HG02588 (cell line): ENCODE measurements around the gene SMARCD1.

ENCODE experiments used
- ATAC-seq: cut with Tn5 transposase; IDR thresholded peaks from one replicate; pipeline ENCODE4 v1.9.1; 2021; ENCODE audit warnings: mild to moderate bottlenecking, moderate library complexity; ENCODE audit not compliant: unreplicated experiment

The SMARCD1 gene

DNA sequence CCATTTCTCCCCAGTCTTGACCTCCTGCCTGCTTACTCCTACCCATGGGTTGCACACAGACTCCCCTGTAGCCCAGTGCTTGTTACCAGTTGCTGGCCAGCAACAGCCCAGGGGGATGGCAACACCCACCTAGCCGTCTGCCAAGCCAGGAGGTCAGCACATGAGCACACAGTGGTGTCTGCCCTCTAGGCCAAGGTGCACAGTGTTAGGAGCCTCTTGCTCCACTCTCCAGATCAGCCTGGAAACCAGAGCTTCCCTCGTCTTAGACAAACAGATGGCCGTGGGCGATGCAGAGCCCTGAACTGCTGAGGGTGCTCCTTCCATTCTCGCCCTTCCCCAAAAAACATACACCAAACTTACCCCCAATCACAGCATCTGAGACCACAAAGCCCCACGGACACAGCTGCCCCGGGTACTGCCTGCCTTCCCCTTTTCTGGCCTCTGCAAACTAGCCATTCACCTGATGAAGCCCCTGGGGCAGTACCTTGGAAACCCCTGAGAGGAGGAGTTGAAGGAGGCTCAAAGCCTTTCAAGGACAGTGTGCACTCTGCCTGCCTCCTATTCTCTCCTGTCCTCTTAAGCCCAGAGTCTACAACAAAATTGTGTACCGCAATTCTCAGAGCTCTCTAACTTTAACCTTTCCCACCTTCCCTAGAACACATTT is 17.6 kb downstream of the SMARCD1 start:
- ATAC-seq: no peak

GRCh38 chr12:50103351-50103750 is 18.2 kb downstream of the SMARCD1 start:
- no peak for ATAC-seq

GRCh38 chr12:50103767-50104321 is 18.7 kb downstream of the SMARCD1 start, which contains the start of gene GPD1:
Gene GPD1, plus strand, starts transcription at chr12:50104008. Its CDS starts 43 bp downstream, at chr12:50104051.
- ATAC-seq: no peak

GRCh38 chr12:50104417-50105366 is 19.6 kb downstream of the SMARCD1 start:
- no peak for ATAC-seq

DNA sequence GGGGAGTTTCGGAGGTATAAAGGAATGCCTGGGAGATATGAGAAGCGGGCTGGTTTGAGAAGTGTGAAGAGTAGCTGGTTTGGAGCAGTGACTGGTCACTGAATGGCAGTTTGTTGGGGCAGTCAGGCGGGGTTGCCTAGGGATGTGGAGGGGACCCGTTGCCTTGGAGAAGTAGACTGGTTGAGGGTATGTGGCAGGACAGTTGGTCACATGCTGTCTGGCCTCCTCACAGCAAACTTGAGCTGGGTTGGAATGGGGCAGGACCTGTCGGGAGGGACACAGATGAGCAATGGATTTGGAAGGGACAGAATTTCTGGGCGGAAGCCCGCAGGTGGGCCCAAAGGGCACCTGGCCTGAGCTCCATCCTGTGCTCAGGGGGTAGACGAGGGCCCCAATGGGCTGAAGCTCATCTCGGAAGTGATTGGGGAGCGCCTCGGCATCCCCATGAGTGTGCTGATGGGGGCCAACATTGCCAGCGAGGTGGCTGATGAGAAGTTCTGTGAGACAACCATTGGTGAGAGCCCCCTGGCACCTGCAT is 20.8 kb downstream of the SMARCD1 start:
- no peak for ATAC-seq

DNA sequence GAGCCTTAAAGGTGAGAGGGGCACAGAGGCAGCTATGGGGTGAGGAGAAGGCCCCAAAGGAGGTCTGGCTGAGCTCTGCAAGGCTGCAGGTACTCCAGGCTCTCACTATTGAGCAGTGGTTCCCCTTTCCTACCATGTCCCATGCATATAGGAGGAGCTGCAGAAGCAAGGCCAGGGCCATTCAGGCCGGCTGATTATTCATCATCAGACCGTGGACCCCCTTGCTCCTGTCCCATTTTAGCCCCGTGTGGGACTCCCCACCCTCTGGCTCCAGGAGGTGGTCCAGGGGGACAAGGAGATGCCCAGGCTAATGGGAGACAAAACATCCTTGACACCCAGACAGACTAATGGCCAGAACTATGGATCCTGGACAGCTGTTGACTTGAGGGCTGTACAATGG is 21.8 kb downstream of the SMARCD1 start:
- no peak for ATAC-seq

- ATAC-seq: no peak
Observed at GRCh38 chr12:50107416-50108268, 22.5 kb downstream of the SMARCD1 start.

GRCh38 chr12:50109319-50109718 is 24.2 kb downstream of the SMARCD1 start:
- no peak for ATAC-seq

GRCh38 chr12:50110127-50110761 is 25.1 kb downstream of the SMARCD1 start:
- ATAC-seq: no peak

DNA sequence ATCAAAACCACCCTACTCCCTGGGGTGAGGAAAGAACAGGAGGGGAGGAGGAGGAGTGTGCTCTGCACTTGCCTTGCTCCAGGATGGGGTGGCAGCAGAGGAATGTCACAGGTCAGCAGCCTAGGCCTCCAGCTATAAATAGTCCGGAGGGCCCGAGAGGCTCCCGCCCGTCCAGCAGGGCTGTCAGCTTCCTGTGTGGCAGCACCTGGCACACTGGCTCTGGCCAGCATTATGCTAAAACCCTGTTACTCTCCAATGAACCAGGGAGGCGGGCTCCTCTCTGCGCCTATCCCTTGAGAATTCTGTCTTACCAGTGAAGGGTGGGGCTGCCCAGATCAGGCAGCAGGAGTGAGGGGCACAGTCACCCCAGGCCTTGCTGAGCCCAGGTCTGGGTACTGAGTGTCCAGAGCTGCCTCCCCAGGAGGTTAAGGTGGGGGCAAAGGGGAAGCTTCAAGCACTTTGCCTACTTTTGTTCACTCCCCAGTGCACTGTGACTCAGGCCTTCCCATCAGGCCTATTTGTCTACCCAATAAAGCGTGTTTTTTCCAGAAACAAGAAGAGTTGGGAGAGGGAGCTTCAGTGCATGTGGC is 25.7 kb downstream of the SMARCD1 start:
- ATAC-seq: no peak

- ATAC-seq: peak; percentile 6
Observed at GRCh38 chr12:50111395-50111692, 26.2 kb downstream of the SMARCD1 start.

GRCh38 chr12:50111693-50112455 is 26.7 kb downstream of the SMARCD1 start, which contains the start of gene COX14:
Gene COX14, plus strand, starts transcription at chr12:50112236. Its CDS starts 7,808 bp downstream, at chr12:50120044.
- ATAC-seq: peak; percentile 80

GRCh38 chr12:50112456-50113218 is 27.5 kb downstream of the SMARCD1 start:
- ATAC-seq: no peak

GRCh38 chr12:50117057-50117622 is 32.0 kb downstream of the SMARCD1 start:
- ATAC-seq: no peak

GRCh38 chr12:50119387-50119786 is 34.2 kb downstream of the SMARCD1 start:
- no peak for ATAC-seq

- ATAC-seq: no peak
Observed at GRCh38 chr12:50120521-50120920, 35.4 kb downstream of the SMARCD1 start.

- no peak for ATAC-seq
Observed at GRCh38 chr12:50120953-50121352, 35.8 kb downstream of the SMARCD1 start.

DNA sequence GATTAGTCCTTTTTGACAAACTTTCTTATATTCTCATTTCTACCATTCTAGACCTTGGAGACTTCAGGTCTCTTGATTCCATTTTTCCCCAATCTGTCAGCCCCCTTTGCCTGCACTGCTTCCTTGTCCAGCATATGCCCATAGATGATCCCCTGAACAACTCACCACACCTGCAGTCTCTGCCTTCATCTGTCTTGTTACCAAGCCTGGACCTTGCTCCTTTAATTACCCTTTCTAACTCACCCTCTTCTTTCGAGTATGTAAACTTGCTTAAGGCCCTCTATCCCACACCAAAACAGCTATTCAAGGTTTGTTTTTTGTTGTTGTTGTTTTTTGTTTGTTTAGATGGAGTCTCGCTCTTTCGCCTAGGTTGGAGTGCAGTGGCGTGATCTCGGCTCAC is 36.5 kb downstream of the SMARCD1 start:
- ATAC-seq: no peak
